ENCODE measurements around the gene PALLD.

GRCh38 chr4:168609369-168609768, 112.5 kb downstream of the PALLD start:
- TF ChIP-seq POLR2A (IDR thresholded peaks at IDR 0.05) (no peak), CTCF (IDR thresholded peaks at IDR 0.05) (no peak), POLR2AphosphoS5 (IDR thresholded peaks at IDR 0.05) (no peak), EP300 (IDR thresholded peaks at IDR 0.05) (no peak)

All from sigmoid colon (tissue), 4 donors.